ENCODE results near the gene FOXS1. TPM values are rescaled to one million over a fixed set of nuclear protein-coding genes. Genes with fewer than 3 reads are reported as not detected.

The FOXS1 gene
- total and polyA plus RNA-seq, 5 donors from 2014 or later: not detected

GRCh38 chr20:31822421-31823330, 22.7 kb downstream of the FOXS1 start:
- no peaks in the 10 kb centered on the region for H3K36me3 Mint-ChIP-seq
- no peak overlapping the region for H3K27ac Mint-ChIP-seq
- H3K4me3 Mint-ChIP-seq: peak overlapping the region in 2 of 4 donors; percentile 52 to 60
- H3K4me1 ChIP-seq (ENCODE audit: control insufficient read depth, insufficient read depth, low read length, poor library complexity, severe bottlenecking): peaks cover 6% of the 10 kb centered on the region
- no peaks in the 10 kb centered on the region for H3K9me3 Mint-ChIP-seq
- H3K4me3 ChIP-seq (ENCODE audit: low read depth, low read length): peak overlapping the region; percentile 4
- H3K27me3 ChIP-seq (ENCODE audit: control insufficient read depth, insufficient read depth, low read length): no peaks in the 10 kb centered on the region
- no peak overlapping the region for H3K27ac ChIP-seq (ENCODE audit: insufficient read depth, low read length, poor library complexity, severe bottlenecking)
- H3K4me1 Mint-ChIP-seq: peaks cover 0 to 12% (median 1%) of the 10 kb centered on the region in 4 donors
- no peaks in the 10 kb centered on the region for H3K27me3 Mint-ChIP-seq
- peak; percentile 76 to 77 for ATAC-seq (ENCODE audit: low read depth in 2 of 2)
- H3K9me3 ChIP-seq (ENCODE audit: control insufficient read depth in 2 of 2, low read length in 2 of 2): no peaks in the 10 kb centered on the region
- peak; percentile 62 to 71 (median 64) for DNase-seq
- H3K36me3 ChIP-seq (ENCODE audit: control insufficient read depth, insufficient read depth, low read length): no peaks in the 10 kb centered on the region

- Mint-ChIP-seq H3K36me3 (no peaks in the 10 kb centered on the region), H3K4me3 (no peak overlapping the region), H3K4me1 (peaks cover 0 to 12% (median 1%) of the 10 kb centered on the region in 4 donors), H3K27ac (no peak overlapping the region), H3K9me3 (no peaks in the 10 kb centered on the region), H3K27me3 (no peaks in the 10 kb centered on the region)
- Histone ChIP-seq H3K27ac (ENCODE audit: insufficient read depth, low read length, poor library complexity, severe bottlenecking) (no peak overlapping the region), H3K4me3 (ENCODE audit: low read depth, low read length) (no peak overlapping the region), H3K4me1 (ENCODE audit: control insufficient read depth, insufficient read depth, low read length, poor library complexity, severe bottlenecking) (peaks cover 6% of the 10 kb centered on the region), H3K9me3 (ENCODE audit: control insufficient read depth in 2 of 2, low read length in 2 of 2) (no peaks in the 10 kb centered on the region), H3K27me3 (ENCODE audit: control insufficient read depth, insufficient read depth, low read length) (no peaks in the 10 kb centered on the region), H3K36me3 (ENCODE audit: control insufficient read depth, insufficient read depth, low read length) (no peaks in the 10 kb centered on the region)
- ATAC-seq (ENCODE audit: low read depth in 2 of 2) (no peak), DNase-seq (no peak)
Observed at GRCh38 chr20:31821427-31821826, 24.0 kb downstream of the FOXS1 start.

- Mint-ChIP-seq H3K4me1 (peaks cover 0 to 12% (median 1%) of the 10 kb centered on the region in 4 donors), H3K4me3 (no peak overlapping the region), H3K27ac (no peak overlapping the region), H3K36me3 (no peaks in the 10 kb centered on the region), H3K9me3 (no peaks in the 10 kb centered on the region), H3K27me3 (no peaks in the 10 kb centered on the region)
- no peaks in the 10 kb centered on the region for H3K36me3 ChIP-seq (ENCODE audit: control insufficient read depth, insufficient read depth, low read length)
- DNase-seq (no peak), ATAC-seq (ENCODE audit: low read depth in 2 of 2) (no peak)
- H3K4me3 ChIP-seq (ENCODE audit: low read depth, low read length): no peak overlapping the region
- no peaks in the 10 kb centered on the region for H3K9me3 ChIP-seq (ENCODE audit: control insufficient read depth in 2 of 2, low read length in 2 of 2)
- H3K27ac ChIP-seq (ENCODE audit: insufficient read depth, low read length, poor library complexity, severe bottlenecking): no peak overlapping the region
- H3K4me1 ChIP-seq (ENCODE audit: control insufficient read depth, insufficient read depth, low read length, poor library complexity, severe bottlenecking): peaks cover 6% of the 10 kb centered on the region
- H3K27me3 ChIP-seq (ENCODE audit: control insufficient read depth, insufficient read depth, low read length): no peaks in the 10 kb centered on the region
Observed at GRCh38 chr20:31820228-31820627, 25.2 kb downstream of the FOXS1 start.

GRCh38 chr20:31819083-31819784, 26.2 kb downstream of the FOXS1 start, which contains the start of gene MYLK2:
Gene MYLK2 (plus strand): TSS chr20:31819356. CDS start chr20:31819581, 225 bp downstream.
- Histone ChIP-seq H3K27ac (ENCODE audit: insufficient read depth, low read length, poor library complexity, severe bottlenecking) (no peak within 1 kb of the TSS), H3K4me3 (ENCODE audit: low read depth, low read length) (no peak within 1 kb of the TSS), H3K36me3 (ENCODE audit: control insufficient read depth, insufficient read depth, low read length) (no peaks in the 10 kb centered on the region), H3K4me1 (ENCODE audit: control insufficient read depth, insufficient read depth, low read length, poor library complexity, severe bottlenecking) (peaks cover 6% of the 10 kb centered on the region), H3K9me3 (ENCODE audit: control insufficient read depth in 2 of 2, low read length in 2 of 2) (no peaks in the 10 kb centered on the region), H3K27me3 (ENCODE audit: control insufficient read depth, insufficient read depth, low read length) (no peaks in the 10 kb centered on the region)
- Mint-ChIP-seq H3K4me3 (no peak within 1 kb of the TSS), H3K27me3 (no peaks in the 10 kb centered on the region), H3K9me3 (no peaks in the 10 kb centered on the region), H3K36me3 (no peaks in the 10 kb centered on the region), H3K4me1 (peaks cover 0 to 12% (median 1%) of the 10 kb centered on the region in 4 donors), H3K27ac (peak within 1 kb of the TSS in 1 of 3 donors; percentile 38)
- DNase-seq (no peak), ATAC-seq (ENCODE audit: low read depth in 2 of 2) (no peak)

GRCh38 chr20:31818376-31818908, 27.0 kb downstream of the FOXS1 start:
- Mint-ChIP-seq H3K27me3 (no peaks in the 10 kb centered on the region), H3K4me1 (peaks cover 0 to 8% (median 1%) of the 10 kb centered on the region in 4 donors)
- H3K4me3 ChIP-seq (ENCODE audit: low read depth, low read length): no peak overlapping the region

GRCh38 chr20:31817461-31817860, 27.9 kb downstream of the FOXS1 start:
- no peaks in the 10 kb centered on the region for H3K27me3 ChIP-seq (ENCODE audit: control insufficient read depth, insufficient read depth, low read length)
- Mint-ChIP-seq H3K27me3 (no peaks in the 10 kb centered on the region), H3K4me1 (peaks cover 0 to 4% (median 0%) of the 10 kb centered on the region in 4 donors), H3K36me3 (no peaks in the 10 kb centered on the region), H3K27ac (no peak overlapping the region), H3K4me3 (no peak overlapping the region), H3K9me3 (no peaks in the 10 kb centered on the region)
- H3K27ac ChIP-seq (ENCODE audit: insufficient read depth, low read length, poor library complexity, severe bottlenecking): no peak overlapping the region
- H3K4me3 ChIP-seq (ENCODE audit: low read depth, low read length): no peak overlapping the region
- H3K4me1 ChIP-seq (ENCODE audit: control insufficient read depth, insufficient read depth, low read length, poor library complexity, severe bottlenecking): no peaks in the 10 kb centered on the region
- DNase-seq (no peak), ATAC-seq (ENCODE audit: low read depth in 2 of 2) (no peak)
- H3K9me3 ChIP-seq (ENCODE audit: control insufficient read depth in 2 of 2, low read length in 2 of 2): no peaks in the 10 kb centered on the region
- no peaks in the 10 kb centered on the region for H3K36me3 ChIP-seq (ENCODE audit: control insufficient read depth, insufficient read depth, low read length)

More at GRCh38 chr20:31818376-31818908, 27.0 kb downstream of the FOXS1 start:
- no peaks in the 10 kb centered on the region for H3K27me3 ChIP-seq (ENCODE audit: control insufficient read depth, insufficient read depth, low read length)
- no peak for DNase-seq
- no peak overlapping the region for H3K27ac ChIP-seq (ENCODE audit: insufficient read depth, low read length, poor library complexity, severe bottlenecking)
- Mint-ChIP-seq H3K36me3 (no peaks in the 10 kb centered on the region), H3K27ac (peak overlapping the region in 1 of 3 donors; percentile 38), H3K4me3 (no peak overlapping the region), H3K9me3 (no peaks in the 10 kb centered on the region)
- peaks cover 6% of the 10 kb centered on the region for H3K4me1 ChIP-seq (ENCODE audit: control insufficient read depth, insufficient read depth, low read length, poor library complexity, severe bottlenecking)
- no peaks in the 10 kb centered on the region for H3K9me3 ChIP-seq (ENCODE audit: control insufficient read depth in 2 of 2, low read length in 2 of 2)
- ATAC-seq (ENCODE audit: low read depth in 2 of 2): no peak
- H3K36me3 ChIP-seq (ENCODE audit: control insufficient read depth, insufficient read depth, low read length): no peaks in the 10 kb centered on the region

GRCh38 chr20:31816221-31816620, 29.2 kb downstream of the FOXS1 start:
- no peak for DNase-seq
- Histone ChIP-seq H3K9me3 (ENCODE audit: control insufficient read depth in 2 of 2, low read length in 2 of 2) (no peaks in the 10 kb centered on the region), H3K4me1 (ENCODE audit: control insufficient read depth, insufficient read depth, low read length, poor library complexity, severe bottlenecking) (no peaks in the 10 kb centered on the region), H3K27me3 (ENCODE audit: control insufficient read depth, insufficient read depth, low read length) (no peaks in the 10 kb centered on the region), H3K27ac (ENCODE audit: insufficient read depth, low read length, poor library complexity, severe bottlenecking) (no peak overlapping the region), H3K4me3 (ENCODE audit: low read depth, low read length) (no peak overlapping the region), H3K36me3 (ENCODE audit: control insufficient read depth, insufficient read depth, low read length) (no peaks in the 10 kb centered on the region)
- H3K27me3 Mint-ChIP-seq: no peaks in the 10 kb centered on the region
- no peak overlapping the region for H3K27ac Mint-ChIP-seq
- no peaks in the 10 kb centered on the region for H3K36me3 Mint-ChIP-seq
- no peaks in the 10 kb centered on the region for H3K9me3 Mint-ChIP-seq
- no peak overlapping the region for H3K4me3 Mint-ChIP-seq
- H3K4me1 Mint-ChIP-seq: no peaks in the 10 kb centered on the region
- ATAC-seq (ENCODE audit: low read depth in 2 of 2): no peak

Measured in CD4-positive, CD25-positive, alpha-beta regulatory T cell (primary cell).